H1 (cell line): ENCODE results near the gene ZNF692. TPM values are rescaled to one million over a fixed set of nuclear protein-coding genes. Genes with fewer than 3 reads are reported as not detected.

Experiments used
- CTCF ChIA-PET: fragments of 300-600 bp; sonication (Branson Sonifier 250); formaldehyde crosslinking; loops from one replicate; lab custom pipeline; 2021; ENCODE audit not compliant: partially characterized antibody; lab: Charles Lee
- POLR2A ChIA-PET: fragments of 300-600 bp; sonication (Branson Sonifier 250); formaldehyde crosslinking; loops from one replicate; lab custom pipeline; 2021; ENCODE audit warnings: inconsistent platforms; ENCODE audit not compliant: partially characterized antibody; lab: Charles Lee
- DNase-seq, 2 experiments: peaks; one replicate each; pipeline versions ENCODE4 v3.0.0 to v3.0.0-alpha.2; 2010 to 2022; ENCODE audit warnings: low spot score in 2 of 2, low read depth in 1 of 2, mixed read lengths in 1 of 2
- FAIRE-seq: peaks from 2 replicates; lab custom pipeline; 2011; peaks lifted over from hg19 to GRCh38; lab: Jason Lieb, UNC
- H2AFZ ChIP-seq: 2 replicates; pipeline ENCODE4 v1.8.1; 2012; ENCODE audit warnings: low read length, inconsistent platforms
- H2AK5ac ChIP-seq: 2 replicates; pipeline ENCODE4 v1.6.1; 2013; ENCODE audit warnings: low read depth, low read length
- H2BK120ac ChIP-seq: replicated peaks from 2 replicates; pipeline ENCODE3; 2013; ENCODE audit warnings: low read depth, low read length, inconsistent platforms
- H2BK12ac ChIP-seq: 2 replicates; pipeline ENCODE4 v1.6.1; 2013; ENCODE audit warnings: low read depth, low read length
- H2BK15ac ChIP-seq: 2 replicates; pipeline ENCODE4 v1.6.1; 2013; ENCODE audit warnings: low read length
- H2BK20ac ChIP-seq: 2 replicates; pipeline ENCODE4 v1.6.1; 2013; ENCODE audit warnings: low read length
- H2BK5ac ChIP-seq: 2 replicates; pipeline ENCODE4 v1.6.1; 2013; ENCODE audit warnings: low read depth, low read length
- H3K14ac ChIP-seq: 2 replicates; pipeline ENCODE4 v1.6.1; 2013; ENCODE audit warnings: inconsistent platforms; ENCODE audit not compliant: insufficient read length
- H3K18ac ChIP-seq: 2 replicates; pipeline ENCODE4 v1.6.1; 2013; ENCODE audit warnings: low read length; ENCODE audit errors: extremely low read depth
- H3K23ac ChIP-seq: 2 replicates; pipeline ENCODE4 v1.6.1; 2013; ENCODE audit warnings: inconsistent platforms; ENCODE audit not compliant: insufficient read length
- H3K23me2 ChIP-seq: 2 replicates; pipeline ENCODE4 v1.6.1; 2013; ENCODE audit warnings: low read depth, low read length
- H3K27ac ChIP-seq: 2 replicates; pipeline ENCODE4 v1.6.1; 2011; ENCODE audit warnings: low read depth, low read length, inconsistent platforms
- H3K27me3 ChIP-seq, 4 experiments: replicated peaks in 1 of 4; 1 replicate in 1 of 4; 2 replicates in 3 of 4; pipeline versions ENCODE4 v1.6.1 to v1.8.1; 2011 to 2013; ENCODE audit warnings: low read length in 3 of 4, mild to moderate bottlenecking in 3 of 4, inconsistent platforms in 2 of 4, mixed read lengths in 2 of 4, moderate library complexity in 1 of 4; ENCODE audit not compliant: control insufficient read depth in 3 of 4, insufficient read depth in 3 of 4; ENCODE audit errors: extremely low read depth in 1 of 4
- H3K36me3 ChIP-seq, 4 experiments: 2 replicates each; pipeline versions ENCODE4 v1.6.1 to v1.8.1; 2011 to 2013; ENCODE audit warnings: mild to moderate bottlenecking in 4 of 4, low read length in 3 of 4, moderate library complexity in 2 of 4, control low read depth in 1 of 4, inconsistent platforms in 1 of 4; ENCODE audit not compliant: insufficient read depth in 4 of 4, control insufficient read depth in 2 of 4
- H3K4ac ChIP-seq: replicated peaks from 2 replicates; pipeline ENCODE3; 2013; ENCODE audit warnings: low read length, low read depth, mixed read lengths, inconsistent platforms; ENCODE audit not compliant: insufficient read length
- H3K4me1 ChIP-seq, 4 experiments: replicated peaks in 1 of 4; 1 replicate in 1 of 4; 2 replicates in 3 of 4; pipeline versions ENCODE4 v1.6.1 to v1.8.1; 2011 to 2013; ENCODE audit warnings: low read length in 3 of 4, inconsistent platforms in 2 of 4, mixed read lengths in 1 of 4; ENCODE audit not compliant: insufficient read depth in 4 of 4, control insufficient read depth in 3 of 4
- H3K4me2 ChIP-seq, 2 experiments: 2 replicates each; pipeline versions ENCODE4 v1.6.1 to v1.8.1; 2011 to 2013; ENCODE audit warnings: low read depth in 2 of 2, low read length in 2 of 2, control low read depth in 1 of 2, inconsistent platforms in 1 of 2, mild to moderate bottlenecking in 1 of 2; ENCODE audit not compliant: insufficient read depth in 1 of 2
- H3K4me3 ChIP-seq, 4 experiments: fragments of 200-600, 300-600 bp in 1 of 4; sonication (generic), shearing (Covaris generic), sonication (Bioruptor Twin) in 1 of 4; 2 replicates each; pipeline versions ENCODE4 v1.5.1 to v1.8.1; 2011 to 2016; ENCODE audit warnings: low read length in 4 of 4, low read depth in 3 of 4, control low read depth in 2 of 4, inconsistent platforms in 2 of 4, mild to moderate bottlenecking in 2 of 4, mixed read lengths in 1 of 4, moderate library complexity in 1 of 4; ENCODE audit not compliant: insufficient read depth in 2 of 4; ENCODE audit errors: extremely low read depth in 1 of 4
- H3K56ac ChIP-seq: replicated peaks from 2 replicates; pipeline ENCODE3; 2013; ENCODE audit warnings: low read depth, mild to moderate bottlenecking, mixed read lengths, low read length, inconsistent platforms; ENCODE audit not compliant: insufficient read length
- H3K79me1 ChIP-seq: 2 replicates; pipeline ENCODE4 v1.6.1; 2013; ENCODE audit warnings: low read depth, low read length, control low read depth
- H3K79me2 ChIP-seq, 2 experiments: 2 replicates each; pipeline versions ENCODE4 v1.6.1 to v1.8.1; 2012 to 2013; ENCODE audit warnings: low read length in 2 of 2, mild to moderate bottlenecking in 2 of 2, inconsistent platforms in 1 of 2; ENCODE audit not compliant: insufficient read depth in 2 of 2, control insufficient read depth in 1 of 2
- H3K9ac ChIP-seq, 4 experiments: replicated peaks in 1 of 4; 1 replicate in 1 of 4; 2 replicates in 3 of 4; pipeline versions ENCODE4 v1.6.1 to v1.8.1; 2011 to 2013; ENCODE audit warnings: low read depth in 3 of 4, low read length in 3 of 4, control low read depth in 2 of 4, mild to moderate bottlenecking in 2 of 4, moderate library complexity in 2 of 4, inconsistent platforms in 1 of 4; ENCODE audit errors: extremely low read depth in 1 of 4
- H3K9me3 ChIP-seq, 2 experiments: 2 replicates each; pipeline versions ENCODE4 v1.6.1 to v1.8.1; 2012 to 2013; ENCODE audit warnings: mild to moderate bottlenecking in 2 of 2, moderate library complexity in 2 of 2, control low read depth in 1 of 2, inconsistent platforms in 1 of 2, low read depth in 1 of 2, low read length in 1 of 2, mixed read lengths in 1 of 2; ENCODE audit not compliant: insufficient read depth in 2 of 2
- H4K20me1 ChIP-seq, 2 experiments: replicated peaks in 1 of 2; 2 replicates each; pipeline versions ENCODE3 to v1.8.1; 2011 to 2013; ENCODE audit warnings: inconsistent platforms in 2 of 2, low read length in 2 of 2, mild to moderate bottlenecking in 1 of 2; ENCODE audit not compliant: insufficient read depth in 2 of 2, control insufficient read depth in 1 of 2
- H4K5ac ChIP-seq: 2 replicates; pipeline ENCODE4 v1.6.1; 2013; ENCODE audit warnings: low read length, low read depth, mixed read lengths, inconsistent platforms; ENCODE audit not compliant: insufficient read length
- H4K8ac ChIP-seq: 2 replicates; pipeline ENCODE4 v1.8.0; 2013; ENCODE audit warnings: mild to moderate bottlenecking, moderate library complexity, low read length, inconsistent platforms; ENCODE audit not compliant: insufficient read depth; ENCODE audit errors: extremely low read depth
- H4K91ac ChIP-seq: replicated peaks from 2 replicates; pipeline ENCODE3; 2013; ENCODE audit warnings: low read length, mixed read lengths, inconsistent platforms; ENCODE audit not compliant: insufficient read length
- BACH1 ChIP-seq: IDR thresholded peaks from 2 replicates; pipeline ENCODE4 v1.6.1; 2012; ENCODE audit warnings: low read length, improper control_type of control experiment
- BRCA1 ChIP-seq: IDR thresholded peaks from 2 replicates; pipeline ENCODE4 v1.6.1; 2012; ENCODE audit warnings: low read depth, low read length, improper control_type of control experiment
- JUND ChIP-seq: IDR thresholded peaks from 2 replicates; pipeline ENCODE4 v1.6.1; 2011; ENCODE audit warnings: mild to moderate bottlenecking, improper control_type of control experiment, low read length
- MAFK ChIP-seq: IDR thresholded peaks from 2 replicates; pipeline ENCODE4 v1.6.1; 2012; ENCODE audit warnings: low read depth, mild to moderate bottlenecking, improper control_type of control experiment, low read length
- NRF1 ChIP-seq: IDR thresholded peaks from 2 replicates; pipeline ENCODE4 v1.6.1; 2011; ENCODE audit warnings: mild to moderate bottlenecking, low read depth, low read length, improper control_type of control experiment
- POU5F1 ChIP-seq: IDR thresholded peaks from 2 replicates; pipeline ENCODE4 v1.6.1; 2011; ENCODE audit warnings: low read depth, mild to moderate bottlenecking, low read length, moderate library complexity
- RBBP5 ChIP-seq: IDR thresholded peaks from 2 replicates; pipeline ENCODE4 v1.7.1; 2012; ENCODE audit warnings: low read depth, mild to moderate bottlenecking, inconsistent platforms, low read length, moderate library complexity, borderline replicate concordance
- SRF ChIP-seq: IDR thresholded peaks from 2 replicates; pipeline ENCODE4 v1.6.1; 2011; ENCODE audit warnings: mild to moderate bottlenecking, low read depth, low read length, moderate library complexity
- TAF7 ChIP-seq: optimal IDR thresholded peaks from 2 replicates; pipeline ENCODE3; 2011; ENCODE audit warnings: low read depth, mild to moderate bottlenecking, inconsistent platforms, low read length, moderate library complexity, borderline replicate concordance
- YY1 ChIP-seq: IDR thresholded peaks from 2 replicates; pipeline ENCODE4 v1.6.1; 2011; ENCODE audit warnings: low read depth, mild to moderate bottlenecking, low read length
- WGBS, 2 experiments: shearing (Covaris generic) in 1 of 2; methylation state at CpG; one replicate each; pipeline versions ENCODE4 v1.1.6 to v1.1.7; 2013 to 2015; ENCODE audit warnings: low lambda C conversion rate in 2 of 2, mixed read lengths in 2 of 2, inconsistent platforms in 1 of 2, low coverage in 1 of 2, missing lambda C conversion rate in 1 of 2; ENCODE audit not compliant: insufficient replicate concordance in 2 of 2, insufficient coverage in 1 of 2, insufficient read length in 1 of 2; ENCODE audit errors: extremely low coverage in 1 of 2, missing lambda C conversion rate in 1 of 2; 5-methylcytosine and 5-hydroxymethylcytosine counted together
- polyA plus RNA-seq, 7 experiments: library from polyadenylated mRNA; depleted of rRNA in 3 of 7; stranded (reverse) in 5 of 7; unstranded in 2 of 7; fragments of >200 nt in 5 of 7; fragments of 200-250 nt in 2 of 7; gene quantifications; 1 replicate in 5 of 7; 2 replicates in 1 of 7; 4 replicates in 1 of 7; pipeline versions ENCODE4 v1.2.1 to v1.2.3, GENCODE V29; 2011 to 2013; ENCODE audit warnings: missing spikeins in 2 of 7, mixed read lengths in 2 of 7
- total RNA-seq: library from RNA; stranded (reverse); fragmentation: NEBNext Ultra II Directional; extraction: Animal tissue kit (Norgen Biotek cat#: 25700); gene quantifications from 2 replicates; pipeline ENCODE4 v1.2.1, GENCODE V29; 2021

The ZNF692 gene
- total and polyA plus RNA-seq, 2 of the 8 experiments (the other 6 are each of a cell fraction or from before 2014, with no cell fraction given), result 38.4 to 52.3 TPM

DNA sequence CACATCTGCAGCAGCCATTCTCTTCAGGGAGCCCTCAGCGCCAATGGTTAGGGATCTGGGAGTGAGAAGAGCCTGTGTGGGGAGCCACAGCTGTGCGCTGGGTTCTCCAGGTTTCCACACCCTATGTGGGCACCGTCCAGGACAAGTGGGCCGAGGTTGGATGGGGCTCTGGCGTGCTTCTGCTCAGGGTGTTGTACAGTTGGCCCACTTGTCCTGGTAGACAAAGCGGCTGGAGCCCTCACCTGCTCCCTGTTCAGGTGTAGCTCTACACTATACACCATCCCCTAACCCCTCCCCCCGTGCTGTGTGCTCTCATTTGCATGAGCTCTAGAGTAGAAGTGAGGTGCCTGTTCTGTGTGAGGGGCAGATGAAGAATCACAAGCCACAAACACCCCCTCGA lies 45.3 kb downstream of the ZNF692 start:
- Histone ChIP-seq H3K56ac (no peak overlapping the region), H3K23ac (no peak overlapping the region), H3K27me3 (no peaks in the 10 kb centered on the region), H3K4me3 (no peak overlapping the region), H3K4ac (no peak overlapping the region), H3K4me1 (peaks cover 0 to 2% (median under 1%) of the 10 kb centered on the region in 4 experiments; a peak in 2 of 7 replicates), H4K20me1 (no peaks in the 10 kb centered on the region), H2BK120ac (no peak overlapping the region), H3K23me2 (no peaks in the 10 kb centered on the region), H2BK20ac (no peak overlapping the region), H3K36me3 (peaks cover 10 to 27% (median 23%) of the 10 kb centered on the region in 4 experiments), H4K91ac (no peak overlapping the region), H3K9ac (no peak overlapping the region), H2AFZ (no peak overlapping the region), H3K79me2 (peaks cover 0 to 2% of the 10 kb centered on the region in 2 experiments; a peak in 1 of 4 replicates), H3K79me1 (peaks cover 5% of the 10 kb centered on the region; the same call in 1 of the 2 replicates), H3K9me3 (no peaks in the 10 kb centered on the region), H3K14ac (no peak overlapping the region), H3K4me2 (no peak overlapping the region), H4K5ac (no peak overlapping the region), H2BK12ac (no peak overlapping the region), H3K18ac (no peak overlapping the region), H4K8ac (no peak overlapping the region), H3K27ac (no peak overlapping the region), H2AK5ac (no peak overlapping the region), H2BK15ac (no peak overlapping the region), H2BK5ac (no peak overlapping the region)
- WGBS, 2 experiments, result 92% methylated on average over 7 of the region's 8 CpGs; no CpG with 5 or more reads in 1 of the 2 experiments
- DNase-seq, result no peak
- CTCF ChIA-PET, result interaction anchor here (0.6 to 2.6 kb wide), 4 partner anchors 9 to 45 kb away, joined by 3 to 17 read pairs (median 3); no protein-coding TSS in a partner anchor
- no peak for TF ChIP-seq POU5F1
- TF ChIP-seq TAF7, result no peak
- no peak for TF ChIP-seq YY1
- no peak for TF ChIP-seq BRCA1
- no peak for TF ChIP-seq RBBP5
- no peak for TF ChIP-seq BACH1
- TF ChIP-seq SRF, result no peak
- no peak for TF ChIP-seq JUND
- no peak for TF ChIP-seq NRF1
- no peak for TF ChIP-seq MAFK
- no peak for FAIRE-seq
- POLR2A ChIA-PET, result interaction anchor here (0.8 to 1.2 kb wide), 3 partner anchors 12 to 45 kb away, joined by 3 read pairs; partner anchors contain the start of genes SH3BP5L and ZNF692
